Upper lobe of left lung (tissue), 6 donors: ENCODE results near the gene CHAC1. TPM values are rescaled to one million over a fixed set of nuclear protein-coding genes. Genes with fewer than 3 reads are reported as not detected.

Source experiments
- ATAC-seq, 2 donors: fragments of 200-7000 bp; cut with Tn5 transposase; one replicate each; pipeline ENCODE4 v1.9.1; 2022; ENCODE audit warnings: mild to moderate bottlenecking in 2 of 2, moderate library complexity in 2 of 2; ENCODE audit not compliant: low FRiP score in 2 of 2
- DNase-seq, 2 donors: peaks; one replicate each; pipeline ENCODE4 v3.0.0-alpha.2; 2019 to 2020
- H3K27ac ChIP-seq, 4 donors: fragments of 200-600 bp; sonication (generic); one replicate each; pipeline ENCODE4 v1.5.1; 2016 to 2019
- H3K27me3 ChIP-seq, 4 donors: fragments of 200-600 bp; sonication (generic); one replicate each; pipeline ENCODE4 v1.5.1; 2017 to 2019
- H3K36me3 ChIP-seq, 4 donors: fragments of 200-600 bp; sonication (generic); one replicate each; pipeline ENCODE4 v1.5.1; 2016 to 2019
- H3K4me1 ChIP-seq, 4 donors: fragments of 200-600 bp; sonication (generic); one replicate each; pipeline ENCODE4 v1.5.1; 2018 to 2019
- H3K4me3 ChIP-seq, 4 donors: fragments of 200-600 bp; sonication (generic); one replicate each; pipeline ENCODE4 v1.5.1; 2017 to 2019; ENCODE audit warnings: mild to moderate bottlenecking in 2 of 4, moderate library complexity in 1 of 4
- H3K9me3 ChIP-seq, 4 donors: fragments of 200-600 bp; sonication (generic); one replicate each; pipeline ENCODE4 v1.5.1; 2018 to 2019
- EP300 ChIP-seq, 4 donors: sonication (generic); formaldehyde crosslinking; IDR thresholded peaks; one replicate each; pipeline ENCODE4 v1.5.1; 2017; ENCODE audit warnings: antibody characterized with exemption in 4 of 4, control low read depth in 2 of 4
- POLR2A ChIP-seq, 4 donors: fragments of 450-650 bp; IDR thresholded peaks; one replicate each; pipeline ENCODE4 v1.5.1; 2016 to 2017; ENCODE audit warnings: antibody characterized with exemption in 4 of 4, mild to moderate bottlenecking in 2 of 4
- POLR2AphosphoS5 ChIP-seq, 2 donors: sonication (generic); formaldehyde crosslinking; IDR thresholded peaks; one replicate each; pipeline ENCODE4 v1.5.1; 2017; ENCODE audit warnings: antibody characterized with exemption in 2 of 2
- WGBS, 2 donors: methylation state at CpG; one replicate each; pipeline ENCODE4 v1.1.5; 2017 to 2018; 5-methylcytosine and 5-hydroxymethylcytosine counted together
- total RNA-seq, 6 donors: library from RNA; depleted of rRNA in 4 of 6; stranded (reverse); fragments of >200 nt in 4 of 6; gene quantifications; one replicate each; pipeline versions ENCODE4 v1.1.0 to v1.2.1, GENCODE V29; 2016 to 2021
- TF ChIP-seq, protein P1 (sequence below), 6 experiments: fragments of 450-650 bp in 4 of 6; fragments of 200-600 bp in 2 of 6; sonication (generic) in 2 of 6; IDR thresholded peaks; one replicate each; pipeline ENCODE4 v1.5.1; 2016 to 2019; ENCODE audit warnings: antibody characterized with exemption in 6 of 6
- donor health status: DM: no; HTN: no; CAD: no; lungs with moderate emphysema.
- donor health status: DM: no; HTN: yes; CAD: no; lungs with severe emphysema.

CHAC1 gene
- total RNA-seq, 6 donors from 2014 or later = 2.6 to 11.1 (median 3.4) TPM

GRCh38 chr15:40988156-40988555, 34.9 kb downstream of the CHAC1 start:
- 96 to 97% methylated on average over 4 of the region's 4 CpGs for WGBS, 2 donors
- DNase-seq = no peak
- Histone ChIP-seq H3K4me1 (peaks cover 0 to 6% (median 0%) of the 10 kb centered on the region in 4 donors), H3K9me3 (no peaks in the 10 kb centered on the region), H3K36me3 (peaks cover 42 to 77% (median 49%) of the 10 kb centered on the region in 4 donors), H3K27ac (no peak overlapping the region), H3K27me3 (no peaks in the 10 kb centered on the region), H3K4me3 (no peak overlapping the region)
- ATAC-seq = no peak
- no peak for TF ChIP-seq POLR2A (IDR thresholded peaks at IDR 0.05)
- TF ChIP-seq POLR2AphosphoS5 (IDR thresholded peaks at IDR 0.05) = no peak
- TF ChIP-seq, protein P1, sequence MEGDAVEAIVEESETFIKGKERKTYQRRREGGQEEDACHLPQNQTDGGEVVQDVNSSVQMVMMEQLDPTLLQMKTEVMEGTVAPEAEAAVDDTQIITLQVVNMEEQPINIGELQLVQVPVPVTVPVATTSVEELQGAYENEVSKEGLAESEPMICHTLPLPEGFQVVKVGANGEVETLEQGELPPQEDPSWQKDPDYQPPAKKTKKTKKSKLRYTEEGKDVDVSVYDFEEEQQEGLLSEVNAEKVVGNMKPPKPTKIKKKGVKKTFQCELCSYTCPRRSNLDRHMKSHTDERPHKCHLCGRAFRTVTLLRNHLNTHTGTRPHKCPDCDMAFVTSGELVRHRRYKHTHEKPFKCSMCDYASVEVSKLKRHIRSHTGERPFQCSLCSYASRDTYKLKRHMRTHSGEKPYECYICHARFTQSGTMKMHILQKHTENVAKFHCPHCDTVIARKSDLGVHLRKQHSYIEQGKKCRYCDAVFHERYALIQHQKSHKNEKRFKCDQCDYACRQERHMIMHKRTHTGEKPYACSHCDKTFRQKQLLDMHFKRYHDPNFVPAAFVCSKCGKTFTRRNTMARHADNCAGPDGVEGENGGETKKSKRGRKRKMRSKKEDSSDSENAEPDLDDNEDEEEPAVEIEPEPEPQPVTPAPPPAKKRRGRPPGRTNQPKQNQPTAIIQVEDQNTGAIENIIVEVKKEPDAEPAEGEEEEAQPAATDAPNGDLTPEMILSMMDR (IDR thresholded peaks at IDR 0.05) = no peak
- no peak for TF ChIP-seq EP300 (IDR thresholded peaks at IDR 0.05)

DNA sequence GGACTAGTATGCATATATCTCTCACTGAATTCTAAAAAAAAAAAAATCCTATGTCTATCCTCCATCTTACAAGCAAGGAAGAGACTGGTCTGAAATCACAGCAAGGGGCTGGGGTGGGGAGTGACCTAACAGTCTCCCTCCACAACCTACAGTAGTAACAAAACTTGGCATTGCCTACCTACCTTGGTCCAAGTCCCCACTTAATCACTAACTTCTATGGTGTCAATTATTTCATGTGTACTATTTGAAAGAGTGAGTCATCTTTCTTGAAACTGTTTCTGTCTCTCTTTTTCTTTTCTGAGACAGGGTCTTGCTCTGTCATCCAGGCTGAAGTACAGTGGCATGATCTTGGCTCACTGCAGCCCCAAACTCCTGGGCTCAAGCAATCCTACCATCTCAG, 36.8 kb downstream of the CHAC1 start:
- no peaks in the 10 kb centered on the region for H3K4me1 ChIP-seq
- ATAC-seq (no peak), DNase-seq (no peak)
- H3K36me3 ChIP-seq = peaks cover 27 to 74% (median 37%) of the 10 kb centered on the region in 4 donors
- H3K9me3 ChIP-seq = no peaks in the 10 kb centered on the region
- no peak for TF ChIP-seq EP300 (IDR thresholded peaks at IDR 0.05)
- no peak for TF ChIP-seq POLR2AphosphoS5 (IDR thresholded peaks at IDR 0.05)
- TF ChIP-seq, protein P1 (IDR thresholded peaks at IDR 0.05) = no peak
- TF ChIP-seq POLR2A (IDR thresholded peaks at IDR 0.05) = no peak
- no peaks in the 10 kb centered on the region for H3K27me3 ChIP-seq
- no peak overlapping the region for H3K27ac ChIP-seq
- no peak overlapping the region for H3K4me3 ChIP-seq

DNA sequence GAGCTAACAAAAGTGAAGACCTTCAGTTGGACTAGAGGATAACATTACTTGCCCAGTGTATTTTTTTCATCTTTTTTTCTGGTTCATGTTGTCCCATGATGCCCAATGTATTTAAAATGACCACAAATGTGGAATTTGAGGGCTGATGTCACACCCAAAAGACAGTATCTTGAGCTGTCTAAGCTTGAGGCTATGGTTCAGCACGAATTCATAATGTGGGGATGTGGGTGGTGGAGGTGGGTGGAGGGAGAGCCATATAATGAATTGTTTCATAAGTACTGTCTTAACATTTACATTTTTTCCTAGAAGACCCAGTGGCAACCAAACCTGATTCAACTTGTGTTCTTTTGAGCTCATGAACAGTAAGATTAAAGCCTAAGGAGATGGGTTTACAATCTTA, 37.5 kb downstream of the CHAC1 start:
- TF ChIP-seq POLR2A (IDR thresholded peaks at IDR 0.05) (no peak), EP300 (IDR thresholded peaks at IDR 0.05) (no peak)
- peaks cover 21 to 74% (median 33%) of the 10 kb centered on the region in 4 donors for H3K36me3 ChIP-seq
- H3K27me3 ChIP-seq = no peaks in the 10 kb centered on the region
- no peak overlapping the region for H3K27ac ChIP-seq
- no peak for DNase-seq
- H3K4me1 ChIP-seq = no peaks in the 10 kb centered on the region
- no peak overlapping the region for H3K4me3 ChIP-seq
- WGBS, 2 donors = 0% methylated on average over 1 of the region's 1 CpG
- no peak for ATAC-seq
- no peaks in the 10 kb centered on the region for H3K9me3 ChIP-seq

GRCh38 chr15:40991355-40991754, 38.1 kb downstream of the CHAC1 start:
- ATAC-seq (no peak), DNase-seq (no peak)
- no peaks in the 10 kb centered on the region for H3K9me3 ChIP-seq
- H3K27me3 ChIP-seq = no peaks in the 10 kb centered on the region
- H3K4me3 ChIP-seq = no peak overlapping the region
- H3K27ac ChIP-seq = no peak overlapping the region
- no peaks in the 10 kb centered on the region for H3K4me1 ChIP-seq
- TF ChIP-seq, protein P1 (IDR thresholded peaks at IDR 0.05) = no peak
- no peak for TF ChIP-seq POLR2A (IDR thresholded peaks at IDR 0.05)
- TF ChIP-seq EP300 (IDR thresholded peaks at IDR 0.05) = no peak
- no peak for TF ChIP-seq POLR2AphosphoS5 (IDR thresholded peaks at IDR 0.05)
- 95 to 96% methylated on average over 3 of the region's 3 CpGs for WGBS, 2 donors
- peaks cover 19 to 74% (median 37%) of the 10 kb centered on the region in 4 donors for H3K36me3 ChIP-seq

DNA sequence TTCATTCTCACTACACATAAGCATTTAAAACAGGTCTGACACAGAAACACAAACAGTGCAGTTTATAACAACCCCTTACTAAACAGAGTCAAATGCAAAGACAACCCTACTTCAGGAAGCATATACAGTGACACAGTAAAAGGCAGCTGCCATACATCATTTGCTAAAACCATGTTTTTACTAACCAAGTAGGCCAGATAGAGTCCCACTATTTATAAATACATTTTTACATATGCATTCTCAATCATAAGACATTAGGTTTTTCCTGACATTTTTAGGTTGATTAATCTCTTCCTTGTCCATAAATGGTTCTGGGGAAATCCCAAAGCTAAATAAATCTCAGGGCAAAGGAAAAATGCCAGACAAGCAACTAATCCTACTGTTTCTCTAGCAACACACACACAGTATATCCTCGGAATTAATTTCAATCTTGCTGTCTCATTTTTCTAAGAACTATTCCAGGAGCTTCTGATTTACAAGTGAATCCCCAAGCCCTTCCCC, 39.0 kb downstream of the CHAC1 start:
- Histone ChIP-seq H3K4me1 (no peaks in the 10 kb centered on the region), H3K36me3 (peaks cover 23 to 74% (median 36%) of the 10 kb centered on the region in 4 donors), H3K4me3 (no peak overlapping the region), H3K9me3 (no peaks in the 10 kb centered on the region), H3K27me3 (no peaks in the 10 kb centered on the region), H3K27ac (no peak overlapping the region)
- no peak for DNase-seq
- no peak for ATAC-seq
- WGBS, 2 donors = 57 to 63% methylated on average over 1 of the region's 1 CpG
- TF ChIP-seq, protein P1 (IDR thresholded peaks at IDR 0.05) = no peak
- TF ChIP-seq POLR2AphosphoS5 (IDR thresholded peaks at IDR 0.05) (no peak), EP300 (IDR thresholded peaks at IDR 0.05) (no peak), POLR2A (IDR thresholded peaks at IDR 0.05) (no peak)
